ENCODE measurements around the gene RASSF1. TPM values are rescaled to one million over a fixed set of nuclear protein-coding genes. Genes with fewer than 3 reads are reported as not detected.

RASSF1 gene
- total RNA-seq, 1 experiment from 2014 or later: 20.0 TPM

DNA sequence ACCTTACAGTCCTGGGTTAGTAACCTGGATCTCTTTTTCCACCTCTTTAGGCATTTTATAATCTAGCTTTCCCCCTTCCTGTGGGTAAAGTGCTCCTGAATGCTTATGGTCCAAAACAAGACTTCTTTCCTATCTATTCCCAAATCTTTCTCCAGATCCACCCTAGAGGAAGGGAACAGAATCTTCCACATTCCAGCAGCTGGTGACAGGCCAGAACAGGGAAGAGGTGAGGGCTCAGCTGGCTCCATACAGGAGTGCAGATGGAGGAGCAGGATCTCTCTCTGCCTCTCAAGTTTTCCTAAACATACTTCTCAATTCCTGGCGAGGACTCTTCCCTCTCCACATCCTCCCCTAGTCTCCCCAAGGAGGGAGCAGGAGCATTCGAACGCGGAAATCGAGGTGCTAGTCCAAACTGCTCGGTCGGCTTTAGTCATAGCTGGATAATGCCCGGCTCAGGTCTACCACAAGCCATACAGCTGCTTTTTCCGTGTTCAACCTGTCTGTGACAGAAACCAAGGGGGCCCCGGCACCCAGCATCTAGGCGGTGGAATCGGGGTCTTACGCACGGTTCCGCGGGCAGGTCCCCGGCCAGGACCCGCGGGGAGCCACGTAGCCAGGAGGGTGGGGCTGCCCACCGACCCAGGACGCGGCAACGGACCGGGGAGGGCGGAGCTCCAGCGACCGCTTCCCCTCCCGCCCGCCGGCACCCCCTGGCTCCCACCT, 4.0 kb downstream of the RASSF1 start:
- intact Hi-C loops (cut with micrococcal nuclease): no loop called here
- H2AFZ ChIP-seq (ENCODE audit: low read length): peak overlapping the region; percentile 88
- BruUV-seq (replicated peaks): TSS peak; percentile 73
- CTCF ChIA-PET: interaction anchor here (0.6 to 1.3 kb wide), 10 partner anchors 9 to 1646 kb away, joined by 3 to 10 read pairs (median 4); partner anchors contain the start of genes TUSC2 and ZMYND10
- DNase-seq (peak; percentile 34), ATAC-seq (peak; percentile 46)
- no peaks in the 10 kb centered on the region for H3K9me2 ChIP-seq (replicated peaks; ENCODE audit: low read length)
- peaks cover 32% of the 10 kb centered on the region for H3K4me1 ChIP-seq (ENCODE audit: insufficient read depth, low read length)
- H3K27ac ChIP-seq (ENCODE audit: low read length): peak overlapping the region; percentile 72
- H3K4me2 ChIP-seq (ENCODE audit: low read length): peak overlapping the region; percentile 88
- TF ChIP-seq, protein P1, sequence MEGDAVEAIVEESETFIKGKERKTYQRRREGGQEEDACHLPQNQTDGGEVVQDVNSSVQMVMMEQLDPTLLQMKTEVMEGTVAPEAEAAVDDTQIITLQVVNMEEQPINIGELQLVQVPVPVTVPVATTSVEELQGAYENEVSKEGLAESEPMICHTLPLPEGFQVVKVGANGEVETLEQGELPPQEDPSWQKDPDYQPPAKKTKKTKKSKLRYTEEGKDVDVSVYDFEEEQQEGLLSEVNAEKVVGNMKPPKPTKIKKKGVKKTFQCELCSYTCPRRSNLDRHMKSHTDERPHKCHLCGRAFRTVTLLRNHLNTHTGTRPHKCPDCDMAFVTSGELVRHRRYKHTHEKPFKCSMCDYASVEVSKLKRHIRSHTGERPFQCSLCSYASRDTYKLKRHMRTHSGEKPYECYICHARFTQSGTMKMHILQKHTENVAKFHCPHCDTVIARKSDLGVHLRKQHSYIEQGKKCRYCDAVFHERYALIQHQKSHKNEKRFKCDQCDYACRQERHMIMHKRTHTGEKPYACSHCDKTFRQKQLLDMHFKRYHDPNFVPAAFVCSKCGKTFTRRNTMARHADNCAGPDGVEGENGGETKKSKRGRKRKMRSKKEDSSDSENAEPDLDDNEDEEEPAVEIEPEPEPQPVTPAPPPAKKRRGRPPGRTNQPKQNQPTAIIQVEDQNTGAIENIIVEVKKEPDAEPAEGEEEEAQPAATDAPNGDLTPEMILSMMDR (conservative IDR thresholded peaks at IDR 0.05; ENCODE audit: low read depth, low read length): 0 out of 2 replicates have a peak, but pooled peaks have one; percentile 11
- no peak for TF ChIP-seq EZH2 (IDR thresholded peaks at IDR 0.05; ENCODE audit: low read length, unreplicated experiment)
- TF ChIP-seq EZH2phosphoT487 (IDR thresholded peaks at IDR 0.05; ENCODE audit: borderline replicate concordance, low read length): no peak
- POLR2A ChIA-PET (ENCODE audit: unreplicated experiment): interaction anchor here (0.5 to 1.4 kb wide), 12 partner anchors 8 to 1769 kb away, joined by 3 to 17 read pairs (median 5); partner anchors contain the start of genes CISH, CYB561D2, HYAL3 and IFRD2
- H3K4me3 ChIP-seq (ENCODE audit: low read length): peak overlapping the region; percentile 89
- no peaks in the 10 kb centered on the region for H3K27me3 ChIP-seq (ENCODE audit: low read length)
- H3K79me2 ChIP-seq (ENCODE audit: low read length): peaks cover 53% of the 10 kb centered on the region
- H3K36me3 ChIP-seq (ENCODE audit: low read depth, low read length): peaks cover 6% of the 10 kb centered on the region; the same call in 1 of the 2 replicates
- no peaks in the 10 kb centered on the region for H3K9me3 ChIP-seq (ENCODE audit: low read length)
- H3F3A ChIP-seq (ENCODE audit: low read length, unreplicated experiment): no peaks in the 10 kb centered on the region
- H4K20me1 ChIP-seq (ENCODE audit: low read length): peaks cover 13% of the 10 kb centered on the region; the same call in 1 of the 2 replicates
- peak overlapping the region; percentile 89 for H3K9ac ChIP-seq (ENCODE audit: low read length)

DNA sequence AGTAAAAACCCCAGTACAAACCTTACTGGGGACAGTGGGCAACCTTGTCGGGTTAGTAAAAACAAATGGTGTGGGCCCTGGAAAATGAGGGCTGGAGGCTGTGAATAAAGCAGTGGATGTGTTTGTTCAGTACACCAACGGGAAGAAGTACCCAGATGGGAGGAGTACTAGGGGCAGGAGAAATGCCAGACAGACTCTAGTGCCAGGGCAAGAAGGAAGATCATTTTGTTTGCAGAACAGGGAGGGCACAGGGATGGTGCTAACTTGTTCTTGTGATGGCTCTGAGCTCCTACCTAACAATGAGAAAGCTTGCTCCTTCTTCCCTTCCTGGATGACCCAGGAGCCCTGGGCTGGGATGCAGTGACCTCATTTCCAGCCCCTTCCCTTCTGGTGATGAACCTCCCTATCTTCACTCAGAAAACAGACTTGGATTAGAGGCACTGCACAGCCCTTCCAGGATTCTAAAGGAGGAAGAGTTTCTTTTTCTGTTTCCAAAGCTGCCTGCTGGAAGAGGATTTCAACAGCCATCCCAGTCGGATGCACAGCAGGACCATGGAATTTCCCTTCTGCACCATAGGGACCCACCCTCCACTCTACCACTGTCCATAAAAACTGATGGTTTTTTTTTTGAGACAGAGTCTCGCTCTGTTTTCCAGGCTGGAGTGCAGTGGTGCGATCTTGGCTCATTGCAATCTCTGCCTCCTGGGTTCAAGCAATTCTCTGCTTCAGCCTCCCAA, 6.1 kb downstream of the RASSF1 start:
- intact Hi-C loops (cut with micrococcal nuclease): no loop called here
- no peak overlapping the region for H2AFZ ChIP-seq (ENCODE audit: low read length)
- H3F3A ChIP-seq (ENCODE audit: low read length, unreplicated experiment): no peaks in the 10 kb centered on the region
- no peak overlapping the region for H3K9ac ChIP-seq (ENCODE audit: low read length)
- no TSS peak for BruUV-seq (replicated peaks)
- no peak for ATAC-seq
- ChIA-PET POLR2A (ENCODE audit: unreplicated experiment) (no interaction called here), CTCF (no interaction called here)
- no peak for DNase-seq
- H3K9me2 ChIP-seq (replicated peaks; ENCODE audit: low read length): no peaks in the 10 kb centered on the region
- no peaks in the 10 kb centered on the region for H3K9me3 ChIP-seq (ENCODE audit: low read length)
- peak overlapping the region; percentile 89; the same call in 1 of the 2 replicates for H3K4me3 ChIP-seq (ENCODE audit: low read length)
- peak overlapping the region; percentile 88 for H3K4me2 ChIP-seq (ENCODE audit: low read length)
- H3K36me3 ChIP-seq (ENCODE audit: low read depth, low read length): peaks cover 26% of the 10 kb centered on the region; the same call in 1 of the 2 replicates
- H3K79me2 ChIP-seq (ENCODE audit: low read length): peaks cover 53% of the 10 kb centered on the region
- H4K20me1 ChIP-seq (ENCODE audit: low read length): peaks cover 13% of the 10 kb centered on the region; the same call in 1 of the 2 replicates
- TF ChIP-seq EZH2phosphoT487 (IDR thresholded peaks at IDR 0.05; ENCODE audit: borderline replicate concordance, low read length) (no peak), EZH2 (IDR thresholded peaks at IDR 0.05; ENCODE audit: low read length, unreplicated experiment) (no peak)
- TF ChIP-seq, protein P1 (conservative IDR thresholded peaks at IDR 0.05; ENCODE audit: low read depth, low read length): no peak
- no peak overlapping the region for H3K27ac ChIP-seq (ENCODE audit: low read length)
- H3K4me1 ChIP-seq (ENCODE audit: insufficient read depth, low read length): peaks cover 32% of the 10 kb centered on the region
- no peaks in the 10 kb centered on the region for H3K27me3 ChIP-seq (ENCODE audit: low read length)

All from PC-3 (cell line).